IMR-90 (cell line): ENCODE data around the gene AGBL1. TPM values are rescaled to one million over a fixed set of nuclear protein-coding genes. Genes with fewer than 3 reads are reported as not detected.

Experiments
- ATAC-seq: fragments of 200-7000 bp; cut with Tn5 transposase; 2 replicates; pipeline ENCODE4 v1.9.1; 2020; ENCODE audit warnings: low read depth, mild to moderate bottlenecking, moderate library complexity
- BruUV-seq: library from RNA; stranded (reverse); fragments of 400-500 nt; replicated peaks from 2 replicates; lab custom pipeline; 2021; lab: Mats Ljungman, UMichigan
- CTCF ChIA-PET: fragments of 300-600 bp; formaldehyde crosslinking; extraction: SDS; loops from one replicate; lab custom pipeline; 2021; ENCODE audit warnings: antibody characterized with exemption; lab: Yijun Ruan, JAX
- POLR2A ChIA-PET: fragments of 300-600 bp; sonication (Branson Sonifier 250); formaldehyde crosslinking; loops from one replicate; lab custom pipeline; 2022; ENCODE audit warnings: antibody characterized with exemption; ENCODE audit not compliant: unreplicated experiment; lab: Charles Lee
- DNase-seq: peaks from one replicate; pipeline ENCODE4 v3.0.0; 2013
- H2AFZ ChIP-seq: replicated peaks from 2 replicates; pipeline ENCODE3; 2013; ENCODE audit warnings: low read length, mild to moderate bottlenecking; ENCODE audit not compliant: poor library complexity
- H2AK5ac ChIP-seq: 2 replicates; pipeline ENCODE4 v1.6.1; 2013; ENCODE audit warnings: low read depth, low read length, inconsistent platforms
- H2AK9ac ChIP-seq: replicated peaks from 2 replicates; pipeline ENCODE3; 2013; ENCODE audit warnings: mild to moderate bottlenecking, low read depth, low read length, moderate library complexity; ENCODE audit not compliant: poor library complexity
- H2BK120ac ChIP-seq: 2 replicates; pipeline ENCODE4 v1.6.1; 2013; ENCODE audit warnings: low read depth, low read length, inconsistent platforms
- H2BK15ac ChIP-seq: 3 replicates; pipeline ENCODE4 v1.6.1; 2013; ENCODE audit warnings: low read depth, low read length, inconsistent platforms
- H2BK20ac ChIP-seq: 2 replicates; pipeline ENCODE4 v1.6.1; 2013; ENCODE audit warnings: low read depth, mild to moderate bottlenecking, inconsistent platforms, low read length, moderate library complexity
- H2BK5ac ChIP-seq: 2 replicates; pipeline ENCODE4 v1.6.1; 2013; ENCODE audit warnings: mild to moderate bottlenecking, low read depth, low read length, inconsistent platforms; ENCODE audit not compliant: poor library complexity, severe bottlenecking
- H3K14ac ChIP-seq: replicated peaks from 2 replicates; pipeline ENCODE4 v1.6.1; 2013; ENCODE audit warnings: low read depth, low read length, inconsistent platforms
- H3K18ac ChIP-seq: 2 replicates; pipeline ENCODE4 v1.6.1; 2013; ENCODE audit warnings: low read depth, low read length, control low read depth
- H3K23ac ChIP-seq: 2 replicates; pipeline ENCODE4 v1.6.1; 2013; ENCODE audit warnings: low read depth, low read length, inconsistent platforms
- H3K27ac ChIP-seq: 2 replicates; pipeline ENCODE4 v1.5.1; 2013; ENCODE audit warnings: mild to moderate bottlenecking, control low read depth, low read length; ENCODE audit not compliant: insufficient read depth
- H3K27me3 ChIP-seq: 2 replicates; pipeline ENCODE4 v1.6.1; 2013; ENCODE audit warnings: low read length; ENCODE audit not compliant: control insufficient read depth, insufficient read depth
- H3K36me3 ChIP-seq: 2 replicates; pipeline ENCODE4 v1.6.1; 2013; ENCODE audit warnings: low read length, mixed read lengths; ENCODE audit not compliant: control insufficient read depth, insufficient read depth
- H3K4ac ChIP-seq: 2 replicates; pipeline ENCODE4 v1.6.1; 2013; ENCODE audit warnings: low read depth, low read length, inconsistent platforms
- H3K4me1 ChIP-seq: 2 replicates; pipeline ENCODE4 v1.6.1; 2013; ENCODE audit warnings: low read length, mixed read lengths; ENCODE audit not compliant: control insufficient read depth, insufficient read depth
- H3K4me2 ChIP-seq: 2 replicates; pipeline ENCODE4 v1.6.1; 2013; ENCODE audit warnings: low read depth, mild to moderate bottlenecking, control low read depth, low read length, moderate library complexity
- H3K4me3 ChIP-seq: 2 replicates; pipeline ENCODE4 v1.5.1; 2013; ENCODE audit warnings: low read depth, mild to moderate bottlenecking, control low read depth, low read length, moderate library complexity; ENCODE audit not compliant: insufficient read depth
- H3K56ac ChIP-seq: 2 replicates; pipeline ENCODE4 v1.6.1; 2013; ENCODE audit warnings: low read length, inconsistent platforms; ENCODE audit not compliant: insufficient read depth; ENCODE audit errors: extremely low read depth
- H3K79me1 ChIP-seq, 2 experiments: 2 replicates each; pipeline ENCODE4 v1.6.1; 2013; ENCODE audit warnings: low read length in 2 of 2, inconsistent platforms in 1 of 2, low read depth in 1 of 2
- H3K9ac ChIP-seq: 2 replicates; pipeline ENCODE4 v1.6.1; 2013; ENCODE audit warnings: low read depth, low read length, control low read depth
- H3K9me1 ChIP-seq: 2 replicates; pipeline ENCODE4 v1.6.1; 2013; ENCODE audit warnings: low read length, inconsistent platforms; ENCODE audit not compliant: insufficient read depth
- H3K9me3 ChIP-seq: 2 replicates; pipeline ENCODE4 v1.6.1; 2013; ENCODE audit warnings: low read length; ENCODE audit not compliant: control insufficient read depth, insufficient read depth
- H4K20me1 ChIP-seq: 2 replicates; pipeline ENCODE4 v1.6.1; 2013; ENCODE audit warnings: low read length, inconsistent platforms; ENCODE audit not compliant: insufficient read depth
- H4K5ac ChIP-seq: 2 replicates; pipeline ENCODE4 v1.6.1; 2013; ENCODE audit warnings: mild to moderate bottlenecking, low read depth, low read length, control low read depth
- H4K8ac ChIP-seq, 2 experiments: 2 replicates each; pipeline ENCODE4 v1.6.1; 2013; ENCODE audit warnings: low read depth in 2 of 2, low read length in 2 of 2, control low read depth in 1 of 2, inconsistent platforms in 1 of 2
- H4K91ac ChIP-seq: 2 replicates; pipeline ENCODE4 v1.6.1; 2013; ENCODE audit warnings: low read depth, low read length, inconsistent platforms; ENCODE audit not compliant: insufficient read depth
- MAZ ChIP-seq: IDR thresholded peaks from 2 replicates; pipeline ENCODE4 v1.6.1; 2012; ENCODE audit warnings: low read depth, mild to moderate bottlenecking, low read length, improper control_type of control experiment, moderate library complexity, borderline replicate concordance
- RAD21 ChIP-seq: IDR thresholded peaks from 2 replicates; pipeline ENCODE4 v1.6.1; 2012; ENCODE audit warnings: low read length, improper control_type of control experiment
- SMC3 ChIP-seq: fragments of 150-350 bp; IDR thresholded peaks from 2 replicates; pipeline ENCODE4 v1.6.1; 2016; ENCODE audit warnings: low read depth, mild to moderate bottlenecking, antibody characterized with exemption, low read length, moderate library complexity
- WGBS, 2 experiments: methylation state at CpG; one replicate each; pipeline versions ENCODE4 v1.1.5 to v1.1.7; 2013; ENCODE audit warnings: missing lambda C conversion rate in 2 of 2; ENCODE audit not compliant: insufficient read length in 1 of 2; ENCODE audit errors: extremely low coverage in 2 of 2; 5-methylcytosine and 5-hydroxymethylcytosine counted together
- dilution Hi-C: fragments of 300-500 bp; cut with HindIII; formaldehyde crosslinking; loops from one replicate; pipeline ENCODE4 v1.14.3; 2018; ENCODE audit warnings: low sequenced_read_pairs; ENCODE audit not compliant: unreplicated experiment
- in situ Hi-C: fragments of 300-500 bp; cut with MboI; formaldehyde crosslinking; loops from 3 replicates; pipeline ENCODE4 v1.14.3; 2019; ENCODE audit warnings: low sequenced_read_pairs, inconsistent platforms, mixed read lengths
- intact Hi-C: fragments of 100-400 bp; cut with micrococcal nuclease; formaldehyde crosslinking; loops from 2 replicates; pipeline ENCODE4 v1.10.0; 2022
- polyA plus RNA-seq, 3 experiments: library from polyadenylated mRNA; depleted of rRNA; stranded (reverse); fragments of >200 nt; gene quantifications; 2 replicates each; pipeline ENCODE4 v1.2.3, GENCODE V29; 2012; ENCODE audit warnings: low replicate concordance in 1 of 3
- total RNA-seq: library from RNA; depleted of rRNA; stranded (reverse); fragments of >200 nt; gene quantifications from 2 replicates; pipeline ENCODE4 v1.2.3, GENCODE V29; 2012
- TF ChIP-seq, protein P1 (sequence below): fragments of 150-350 bp; IDR thresholded peaks from 2 replicates; pipeline ENCODE4 v1.6.1; 2017; ENCODE audit warnings: mild to moderate bottlenecking, antibody characterized with exemption, low read length, low read depth

AGBL1 gene
- total and polyA plus RNA-seq, 2 of the 4 experiments (the other 2 are of a cell fraction): not detected

DNA sequence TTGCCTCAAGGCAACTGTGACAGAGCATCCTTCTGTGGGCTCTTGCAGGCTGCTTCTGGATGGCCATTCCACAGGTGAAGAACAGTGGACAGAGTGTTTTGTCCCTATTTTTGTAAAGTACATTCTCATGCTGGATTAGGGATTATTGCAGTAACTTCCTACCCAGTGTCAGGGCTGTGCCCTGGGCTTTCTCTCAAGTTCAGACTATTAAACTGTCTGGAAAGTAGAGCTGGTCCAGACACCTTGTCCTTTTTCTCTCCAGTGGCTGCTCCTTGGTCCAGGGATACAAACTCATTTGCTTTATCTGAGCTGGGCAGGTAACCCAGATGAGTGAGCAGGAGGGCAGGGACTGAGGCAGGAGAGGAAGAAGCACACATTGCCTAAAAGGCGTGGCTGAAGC, 37.4 kb upstream of the AGBL1 start:
- Histone ChIP-seq H3K4me2 (no peak overlapping the region), H3K79me1 (no peaks in the 10 kb centered on the region), H2AFZ (no peak overlapping the region), H2BK20ac (no peak overlapping the region), H3K4me1 (no peaks in the 10 kb centered on the region), H2AK9ac (no peak overlapping the region), H4K5ac (no peak overlapping the region), H2BK120ac (no peak overlapping the region), H3K4me3 (no peak overlapping the region), H3K9me1 (no peaks in the 10 kb centered on the region), H3K36me3 (no peaks in the 10 kb centered on the region), H2AK5ac (no peak overlapping the region), H3K27ac (no peak overlapping the region), H4K91ac (no peak overlapping the region), H3K9ac (no peak overlapping the region), H3K9me3 (peaks cover 8% of the 10 kb centered on the region), H3K14ac (no peak overlapping the region), H3K23ac (no peak overlapping the region), H3K18ac (no peak overlapping the region), H3K27me3 (no peaks in the 10 kb centered on the region), H2BK15ac (no peak overlapping the region), H2BK5ac (no peak overlapping the region), H4K20me1 (no peaks in the 10 kb centered on the region), H3K4ac (no peak overlapping the region), H3K56ac (no peak overlapping the region), H4K8ac (no peak overlapping the region)
- DNase-seq (no peak), ATAC-seq (no peak)
- no peak for TF ChIP-seq MAZ
- TF ChIP-seq, protein P1, sequence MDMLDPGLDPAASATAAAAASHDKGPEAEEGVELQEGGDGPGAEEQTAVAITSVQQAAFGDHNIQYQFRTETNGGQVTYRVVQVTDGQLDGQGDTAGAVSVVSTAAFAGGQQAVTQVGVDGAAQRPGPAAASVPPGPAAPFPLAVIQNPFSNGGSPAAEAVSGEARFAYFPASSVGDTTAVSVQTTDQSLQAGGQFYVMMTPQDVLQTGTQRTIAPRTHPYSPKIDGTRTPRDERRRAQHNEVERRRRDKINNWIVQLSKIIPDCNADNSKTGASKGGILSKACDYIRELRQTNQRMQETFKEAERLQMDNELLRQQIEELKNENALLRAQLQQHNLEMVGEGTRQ: no peak
- TF ChIP-seq RAD21: no peak
- TF ChIP-seq SMC3: no peak
- ChIA-PET CTCF (no interaction called here), POLR2A (no interaction called here)
- in situ Hi-C loops (no loop called here), intact Hi-C loops (no loop called here), dilution Hi-C loops (no loop called here)
- no TSS peak for BruUV-seq
- WGBS, 2 experiments: no CpG with 5 or more reads among the region's 1 CpG
